ENCODE data around the gene GARIN1A.

- TF ChIP-seq CTCF (IDR thresholded peaks at IDR 0.05; ENCODE audit: control extremely low read depth in 1 of 3, insufficient read depth in 1 of 3, low read depth in 1 of 3, low read length in 3 of 3) = peak in 1 of 3 experiments; percentile 39; a peak in 2 of 4 replicates
- TF ChIP-seq CREB1 (IDR thresholded peaks at IDR 0.05) = no peak
- no peak for TF ChIP-seq POLR2A (IDR thresholded peaks at IDR 0.05; ENCODE audit: control extremely low read depth in 1 of 2, low read depth in 2 of 2, low read length in 2 of 2)
- no peak for TF ChIP-seq POLR2AphosphoS5 (IDR thresholded peaks at IDR 0.05; ENCODE audit: low read depth, low read length)
- no peak for TF ChIP-seq EZH2 (IDR thresholded peaks at IDR 0.05; ENCODE audit: low read depth, low read length, severe bottlenecking)
- TF ChIP-seq EP300 (IDR thresholded peaks at IDR 0.05; ENCODE audit: borderline replicate concordance in 1 of 2, low read depth in 2 of 2, low read length in 2 of 2) = no peak
- no peak for TF ChIP-seq SIN3A (conservative IDR thresholded peaks at IDR 0.05 in 1 of 2, IDR thresholded peaks at IDR 0.05 in 1 of 2; ENCODE audit: low read depth in 1 of 2, low read length in 2 of 2)
- TF ChIP-seq USF2 (IDR thresholded peaks at IDR 0.05; ENCODE audit: low read length) = no peak
- TF ChIP-seq TCF12 (IDR thresholded peaks at IDR 0.05; ENCODE audit: low read depth, low read length) = no peak
- TF ChIP-seq KDM1A (IDR thresholded peaks at IDR 0.05; ENCODE audit: borderline replicate concordance, low read length) = no peak
These were observed 5.9 kb upstream of the GARIN1A start for GRCh38 chr7:128666200-128666599.

Measured in H1 (cell line).